Karpas-422 (cell line): ENCODE results near the gene IL1R2. TPM values are rescaled to one million over a fixed set of nuclear protein-coding genes. Genes with fewer than 3 reads are reported as not detected.

ENCODE experiments used
- DNase-seq: peaks from one replicate; pipeline ENCODE4 v3.0.0-alpha.2; 2015
- H2AFZ ChIP-seq: fragments of 200-600 bp; sonication (generic); 2 replicates; pipeline ENCODE4 v1.6.1; 2014; ENCODE audit warnings: antibody characterized with exemption, low read length, mixed read lengths
- H3K27ac ChIP-seq: fragments of 200-600 bp; sonication (generic); 2 replicates; pipeline ENCODE4 v1.5.1; 2014; ENCODE audit warnings: mild to moderate bottlenecking, low read length, moderate library complexity
- H3K27me3 ChIP-seq: fragments of 200-600 bp; sonication (generic); 2 replicates; pipeline ENCODE4 v1.6.1; 2014; ENCODE audit warnings: low read length, mixed read lengths
- H3K36me3 ChIP-seq: fragments of 200-600 bp; sonication (generic); 2 replicates; pipeline ENCODE4 v1.6.1; 2014; ENCODE audit warnings: low read length, mixed read lengths; ENCODE audit not compliant: insufficient read depth
- H3K4me1 ChIP-seq: fragments of 200-600 bp; sonication (generic); 2 replicates; pipeline ENCODE4 v1.6.1; 2014; ENCODE audit warnings: mild to moderate bottlenecking, low read length, mixed read lengths
- H3K4me2 ChIP-seq: fragments of 200-600 bp; sonication (generic); 2 replicates; pipeline ENCODE4 v1.6.1; 2014; ENCODE audit warnings: low read length, low read depth, mild to moderate bottlenecking; ENCODE audit not compliant: poor library complexity, severe bottlenecking
- H3K4me3 ChIP-seq: fragments of 200-600 bp; sonication (generic); 2 replicates; pipeline ENCODE4 v1.5.1; 2014; ENCODE audit warnings: mild to moderate bottlenecking, antibody characterized with exemption, low read length, mixed read lengths
- H3K79me2 ChIP-seq: fragments of 200-600 bp; sonication (generic); 2 replicates; pipeline ENCODE4 v1.6.1; 2014; ENCODE audit warnings: mild to moderate bottlenecking, low read length, mixed read lengths
- H3K9ac ChIP-seq: fragments of 200-600 bp; sonication (generic); 2 replicates; pipeline ENCODE4 v1.6.0; 2014; ENCODE audit warnings: low read length
- H3K9me2 ChIP-seq: fragments of 200-600 bp; sonication (generic), shearing (Covaris generic); replicated peaks from 2 replicates; pipeline ENCODE4 v1.6.0; 2014; ENCODE audit warnings: mild to moderate bottlenecking, low read length, moderate library complexity; ENCODE audit not compliant: insufficient read depth
- H3K9me3 ChIP-seq: fragments of 300-700, 200-600 bp; sonication (generic); 2 replicates; pipeline ENCODE4 v1.6.1; 2014; ENCODE audit warnings: low read length, mixed read lengths
- H4K20me1 ChIP-seq: fragments of 200-600 bp; sonication (generic); 2 replicates; pipeline ENCODE4 v1.6.1; 2014; ENCODE audit warnings: mild to moderate bottlenecking, antibody characterized with exemption, low read length, low read depth; ENCODE audit not compliant: insufficient read depth
- total RNA-seq: library from RNA; depleted of rRNA; stranded (reverse); fragments of >200 nt; shearing (Covaris generic); gene quantifications from 2 replicates; pipeline ENCODE4 v1.2.3, GENCODE V29; 2014; ENCODE audit warnings: low replicate concordance

Gene IL1R2
- total RNA-seq, 1 experiment from 2014 or later = not detected

DNA sequence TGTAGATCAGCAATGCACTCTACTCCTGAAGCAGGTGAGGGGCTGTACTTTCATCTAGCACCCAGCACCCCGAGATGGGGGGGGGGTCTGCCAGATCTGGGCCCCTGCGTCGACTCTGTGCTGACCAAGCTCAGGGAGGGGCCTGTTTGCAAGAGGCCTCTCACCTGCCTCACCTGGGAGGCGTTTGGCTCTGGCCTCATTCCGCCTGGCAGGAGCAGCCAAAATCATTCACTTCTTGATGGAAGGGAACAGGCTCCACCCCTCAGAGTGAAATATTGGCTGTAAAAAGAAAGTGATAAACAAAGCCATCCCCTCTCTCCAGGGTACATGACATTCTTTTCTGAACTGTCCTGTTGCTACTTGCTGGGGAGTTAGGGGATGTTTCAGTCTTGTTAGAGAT is 10.7 kb upstream of the IL1R2 start:
- Histone ChIP-seq H3K4me2 (no peak overlapping the region), H3K9ac (no peak overlapping the region), H2AFZ (no peak overlapping the region), H3K9me3 (no peaks in the 10 kb centered on the region), H3K4me1 (no peaks in the 10 kb centered on the region), H3K27me3 (no peaks in the 10 kb centered on the region), H3K36me3 (no peaks in the 10 kb centered on the region), H3K79me2 (no peaks in the 10 kb centered on the region), H3K9me2 (no peaks in the 10 kb centered on the region), H4K20me1 (no peaks in the 10 kb centered on the region), H3K4me3 (no peak overlapping the region), H3K27ac (no peak overlapping the region)
- DNase-seq = no peak

DNA sequence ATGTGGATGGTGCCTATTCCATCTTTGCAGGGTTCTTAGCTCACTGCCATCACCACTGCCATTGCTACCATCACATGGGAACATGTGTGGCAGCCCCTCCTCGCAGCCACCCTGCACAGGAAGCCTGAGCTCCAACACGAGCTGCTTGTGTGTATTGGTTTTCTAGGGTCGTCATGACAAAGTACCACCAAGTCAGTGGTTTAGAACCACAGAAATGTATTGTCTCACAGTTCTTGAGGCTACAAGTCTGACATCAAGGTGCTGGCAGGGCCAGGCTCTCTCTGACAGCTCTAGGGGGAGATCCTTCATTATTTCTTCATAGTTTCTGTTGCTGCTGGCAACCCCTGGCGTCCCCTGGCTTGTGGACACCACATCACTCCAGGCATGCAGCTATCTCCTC is 10.3 kb upstream of the IL1R2 start:
- H3K27ac ChIP-seq = no peak overlapping the region
- H3K9ac ChIP-seq = no peak overlapping the region
- H3K4me1 ChIP-seq = no peaks in the 10 kb centered on the region
- no peaks in the 10 kb centered on the region for H3K9me2 ChIP-seq
- H3K27me3 ChIP-seq = no peaks in the 10 kb centered on the region
- no peak overlapping the region for H2AFZ ChIP-seq
- H3K79me2 ChIP-seq = no peaks in the 10 kb centered on the region
- H3K36me3 ChIP-seq = no peaks in the 10 kb centered on the region
- no peak overlapping the region for H3K4me2 ChIP-seq
- no peak for DNase-seq
- H3K4me3 ChIP-seq = no peak overlapping the region
- no peaks in the 10 kb centered on the region for H3K9me3 ChIP-seq
- H4K20me1 ChIP-seq = no peaks in the 10 kb centered on the region

DNA sequence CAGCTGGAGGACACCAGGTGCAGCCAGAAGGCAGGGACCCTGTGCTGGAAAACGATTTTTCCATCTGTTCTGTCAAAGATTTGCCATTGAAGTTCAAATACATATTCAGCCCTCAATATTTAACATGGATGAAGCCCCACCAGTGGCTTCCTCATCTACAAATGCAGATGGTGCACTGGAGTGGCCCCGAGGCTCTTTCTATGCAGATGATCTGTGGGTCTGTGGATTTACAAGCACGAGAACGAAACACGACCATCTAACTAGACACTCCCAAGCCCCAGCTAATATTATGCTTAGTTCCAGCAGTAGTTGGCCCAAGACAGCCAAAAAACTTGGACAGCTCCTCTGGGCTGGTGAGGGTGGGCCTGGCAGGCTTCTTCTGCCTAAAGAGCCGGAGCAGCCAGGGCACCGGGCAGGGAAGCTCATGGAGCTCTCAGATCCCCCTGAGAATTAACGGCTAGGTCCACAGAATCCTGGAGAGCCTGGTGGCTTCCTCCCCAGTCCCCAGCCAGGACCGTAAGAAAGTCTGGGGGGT is 9.2 kb upstream of the IL1R2 start:
- Histone ChIP-seq H3K79me2 (no peaks in the 10 kb centered on the region), H3K9me3 (no peaks in the 10 kb centered on the region), H2AFZ (no peak overlapping the region), H3K4me3 (no peak overlapping the region), H3K27me3 (no peaks in the 10 kb centered on the region), H4K20me1 (no peaks in the 10 kb centered on the region), H3K9ac (no peak overlapping the region), H3K9me2 (no peaks in the 10 kb centered on the region), H3K36me3 (no peaks in the 10 kb centered on the region), H3K4me2 (no peak overlapping the region), H3K4me1 (no peaks in the 10 kb centered on the region), H3K27ac (no peak overlapping the region)
- no peak for DNase-seq

GRCh38 chr2:101983486-101983885 is 8.3 kb upstream of the IL1R2 start:
- Histone ChIP-seq H3K79me2 (no peaks in the 10 kb centered on the region), H3K36me3 (no peaks in the 10 kb centered on the region), H3K9me3 (no peaks in the 10 kb centered on the region), H3K4me3 (no peak overlapping the region), H2AFZ (no peak overlapping the region), H3K27ac (no peak overlapping the region), H3K4me2 (no peak overlapping the region), H4K20me1 (no peaks in the 10 kb centered on the region), H3K9me2 (no peaks in the 10 kb centered on the region), H3K9ac (no peak overlapping the region), H3K4me1 (no peaks in the 10 kb centered on the region), H3K27me3 (no peaks in the 10 kb centered on the region)
- DNase-seq = no peak

GRCh38 chr2:101983928-101984327 is 7.8 kb upstream of the IL1R2 start:
- Histone ChIP-seq H3K9ac (no peak overlapping the region), H3K4me3 (no peak overlapping the region), H3K36me3 (no peaks in the 10 kb centered on the region), H3K9me2 (no peaks in the 10 kb centered on the region), H3K9me3 (no peaks in the 10 kb centered on the region), H2AFZ (no peak overlapping the region), H4K20me1 (no peaks in the 10 kb centered on the region), H3K4me1 (no peaks in the 10 kb centered on the region), H3K27me3 (no peaks in the 10 kb centered on the region), H3K4me2 (no peak overlapping the region), H3K79me2 (no peaks in the 10 kb centered on the region), H3K27ac (no peak overlapping the region)
- DNase-seq = peak; percentile 16

DNA sequence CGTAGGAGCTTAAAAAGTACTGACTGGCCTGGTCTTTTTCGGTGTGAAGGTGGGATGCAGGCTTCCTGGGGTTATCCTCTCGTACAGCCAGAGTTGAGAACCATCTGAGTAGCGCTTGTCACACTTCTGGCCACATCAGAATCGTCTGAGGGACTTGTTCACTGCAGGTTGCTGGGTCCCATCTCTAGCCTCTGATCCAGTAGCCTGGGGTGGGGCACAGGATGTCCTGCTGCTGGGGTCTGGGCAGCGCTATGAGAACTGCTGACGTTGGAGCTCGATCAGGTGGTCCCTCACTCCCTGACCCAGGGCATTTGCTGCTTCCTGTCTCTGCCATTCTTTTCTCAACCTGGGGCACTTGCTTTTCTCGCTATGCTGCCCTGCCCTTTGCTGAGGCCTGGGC is 7.1 kb upstream of the IL1R2 start:
- Histone ChIP-seq H3K27me3 (no peaks in the 10 kb centered on the region), H3K9ac (no peak overlapping the region), H3K9me3 (no peaks in the 10 kb centered on the region), H2AFZ (no peak overlapping the region), H4K20me1 (no peaks in the 10 kb centered on the region), H3K4me3 (no peak overlapping the region), H3K36me3 (no peaks in the 10 kb centered on the region), H3K4me2 (no peak overlapping the region), H3K79me2 (no peaks in the 10 kb centered on the region), H3K27ac (no peak overlapping the region), H3K9me2 (no peaks in the 10 kb centered on the region), H3K4me1 (no peaks in the 10 kb centered on the region)
- peak; percentile 19 for DNase-seq

DNA sequence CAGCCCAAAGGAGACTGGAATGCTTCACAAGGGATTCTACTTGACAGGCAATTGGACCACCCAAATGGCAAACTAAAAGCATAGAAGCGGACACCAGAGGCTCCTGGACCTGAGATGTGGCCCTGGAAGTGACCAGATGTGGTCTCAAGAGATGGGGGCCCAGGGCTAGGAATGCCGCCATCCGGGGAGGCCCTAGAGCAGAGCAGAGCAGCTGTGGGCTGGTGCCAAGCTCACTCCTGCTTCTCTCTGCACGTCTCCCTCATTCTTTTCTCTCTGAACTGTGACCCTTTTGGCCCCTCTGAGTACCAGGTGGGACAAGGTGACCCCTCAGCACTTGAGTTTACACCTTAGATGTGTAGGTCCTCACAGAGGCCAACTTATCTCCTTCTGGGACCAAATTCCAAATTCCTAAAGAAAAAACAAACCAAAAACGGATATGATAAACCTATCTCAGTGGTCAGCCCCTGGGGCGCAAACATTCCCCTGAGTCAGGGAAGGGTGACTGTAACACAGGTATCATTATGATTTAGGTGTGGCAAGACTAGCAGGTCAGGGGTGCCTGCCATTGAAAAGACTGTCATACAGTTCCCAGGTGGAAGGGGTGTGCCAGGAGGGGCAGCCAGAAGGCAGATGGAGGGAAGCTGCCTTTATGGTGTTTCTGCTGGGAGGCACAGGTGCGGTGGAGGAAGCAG is 6.5 kb upstream of the IL1R2 start:
- Histone ChIP-seq H3K79me2 (no peaks in the 10 kb centered on the region), H3K9ac (no peak overlapping the region), H3K4me3 (no peak overlapping the region), H3K36me3 (no peaks in the 10 kb centered on the region), H3K4me2 (no peak overlapping the region), H2AFZ (no peak overlapping the region), H3K9me2 (no peaks in the 10 kb centered on the region), H3K4me1 (no peaks in the 10 kb centered on the region), H3K9me3 (no peaks in the 10 kb centered on the region), H3K27ac (no peak overlapping the region), H4K20me1 (no peaks in the 10 kb centered on the region), H3K27me3 (no peaks in the 10 kb centered on the region)
- no peak for DNase-seq

DNA sequence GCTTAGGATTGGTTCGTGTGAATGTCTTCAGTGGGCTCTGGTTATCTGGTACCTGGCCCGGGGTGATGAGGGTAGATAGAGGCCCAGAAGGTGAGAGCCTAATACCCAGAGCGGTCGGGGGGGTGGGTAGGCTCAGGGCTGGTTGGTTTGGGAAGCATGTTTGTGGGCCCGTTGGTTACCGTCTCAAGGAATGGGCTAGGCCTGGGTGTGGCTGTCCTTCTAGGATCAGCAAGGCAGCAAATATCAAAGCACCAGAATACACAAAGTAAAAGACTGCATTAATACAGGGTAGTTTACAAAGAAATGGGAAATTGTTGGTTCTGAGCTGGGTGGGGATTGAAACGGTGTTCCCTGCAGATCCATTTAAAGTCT is 6.0 kb upstream of the IL1R2 start:
- Histone ChIP-seq H3K79me2 (no peaks in the 10 kb centered on the region), H3K27ac (no peak overlapping the region), H4K20me1 (no peaks in the 10 kb centered on the region), H3K4me2 (no peak overlapping the region), H3K4me3 (no peak overlapping the region), H3K9ac (no peak overlapping the region), H3K9me2 (no peaks in the 10 kb centered on the region), H2AFZ (no peak overlapping the region), H3K27me3 (no peaks in the 10 kb centered on the region), H3K4me1 (no peaks in the 10 kb centered on the region), H3K9me3 (no peaks in the 10 kb centered on the region), H3K36me3 (no peaks in the 10 kb centered on the region)
- DNase-seq = no peak
